ENCODE results near the gene AIFM1. TPM values are rescaled to one million over a fixed set of nuclear protein-coding genes. Genes with fewer than 3 reads are reported as not detected.

The AIFM1 gene
- total and polyA plus RNA-seq, 4 donors, result 33.1 to 79.0 (median 66.4) TPM

- H3K27ac ChIP-seq (ENCODE audit: low read depth in 1 of 2, low read length in 2 of 2), result no peak overlapping the region
- no peak for DNase-seq (ENCODE audit: low spot score)
- 60% methylated on average over 13 of the region's 13 CpGs for WGBS
Measured at GRCh38 chrX:130121505-130121800, 44.2 kb downstream of the AIFM1 start.

DNA sequence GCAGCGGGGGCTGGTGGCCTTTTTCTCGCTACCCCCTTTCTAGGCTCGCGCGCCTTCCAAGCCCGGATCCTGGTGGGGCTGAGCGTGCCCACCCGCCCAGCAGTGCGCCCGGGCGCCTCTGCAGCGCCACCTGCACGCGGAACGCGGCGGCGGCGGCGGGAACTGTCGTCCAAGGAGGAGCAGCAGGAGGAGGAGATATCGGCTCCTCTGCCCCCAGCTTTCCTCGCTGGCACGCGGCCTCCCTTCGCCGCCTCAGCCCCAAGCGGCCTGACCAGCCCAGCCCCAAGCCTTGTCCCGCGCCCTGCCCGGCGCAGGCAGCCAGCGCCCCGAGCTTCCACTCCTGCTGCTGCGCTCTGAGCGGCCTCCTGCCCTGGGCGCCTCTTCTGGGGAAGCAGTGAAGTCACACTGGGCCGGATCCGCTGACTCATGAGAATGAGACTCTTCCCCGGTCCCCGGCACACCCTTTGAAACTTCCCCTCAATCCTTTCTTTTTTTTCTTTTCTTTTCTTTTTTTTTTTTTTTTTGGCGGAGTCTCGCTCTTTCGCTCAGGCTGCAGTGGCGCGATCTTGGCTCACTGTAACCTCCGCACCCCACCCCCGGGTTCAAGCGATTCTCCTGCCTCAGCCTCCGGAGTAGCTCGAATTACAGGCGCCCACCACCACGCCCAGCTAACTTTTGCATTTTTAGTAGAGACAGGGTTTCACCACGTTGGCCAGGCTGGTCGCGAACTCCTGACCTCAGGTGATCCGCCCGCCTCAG lies 44.7 kb downstream of the AIFM1 start:
- no peaks in the 10 kb centered on the region for H3K9me3 ChIP-seq (ENCODE audit: control insufficient read depth in 4 of 4, low read length in 3 of 4)
- H3K4me1 ChIP-seq (ENCODE audit: control insufficient read depth in 4 of 4, insufficient read depth in 4 of 4, low read length in 3 of 4), result peaks cover 0 to 4% (median 0%) of the 10 kb centered on the region in 4 donors
- H3K27ac ChIP-seq (ENCODE audit: low read depth in 1 of 2, low read length in 2 of 2), result peak overlapping the region; percentile 25 to 42
- WGBS, result 5% methylated on average over 58 of the region's 58 CpGs
- H3K9ac ChIP-seq (ENCODE audit: low read depth in 1 of 2, low read length in 2 of 2), result no peak overlapping the region
- peak; percentile 67 for DNase-seq (ENCODE audit: low spot score)
- no peaks in the 10 kb centered on the region for H3K27me3 ChIP-seq (ENCODE audit: control insufficient read depth in 4 of 4, insufficient read depth in 4 of 4, low read length in 3 of 4)
- H3K36me3 ChIP-seq (ENCODE audit: control insufficient read depth in 4 of 4, insufficient read depth in 3 of 4, low read depth in 1 of 4, low read length in 3 of 4), result peaks cover 0 to 7% (median 0%) of the 10 kb centered on the region in 4 donors
- H3K4me3 ChIP-seq (ENCODE audit: low read depth in 1 of 3, low read length in 3 of 3), result peak overlapping the region in 1 of 3 donors; percentile 30
- no peak for TF ChIP-seq ZBTB33 (IDR thresholded peaks at IDR 0.05)
- peak; percentile 38 for TF ChIP-seq CTCF (IDR thresholded peaks at IDR 0.05; ENCODE audit: low read depth, low read length, missing input control)
- TF ChIP-seq HNF4G (IDR thresholded peaks at IDR 0.05), result no peak
- TF ChIP-seq FOXA2 (IDR thresholded peaks at IDR 0.05), result no peak
- peak; percentile 38 to 56 for TF ChIP-seq RAD21 (IDR thresholded peaks at IDR 0.05)

More at GRCh38 chrX:130121505-130121800, 44.2 kb downstream of the AIFM1 start:
- Histone ChIP-seq H3K36me3 (ENCODE audit: control insufficient read depth in 4 of 4, insufficient read depth in 3 of 4, low read depth in 1 of 4, low read length in 3 of 4) (peaks cover 0 to 8% (median 0%) of the 10 kb centered on the region in 4 donors), H3K4me3 (ENCODE audit: low read depth in 1 of 3, low read length in 3 of 3) (no peak overlapping the region), H3K9me3 (ENCODE audit: control insufficient read depth in 4 of 4, low read length in 3 of 4) (no peaks in the 10 kb centered on the region), H3K9ac (ENCODE audit: low read depth in 1 of 2, low read length in 2 of 2) (no peak overlapping the region), H3K4me1 (ENCODE audit: control insufficient read depth in 4 of 4, insufficient read depth in 4 of 4, low read length in 3 of 4) (peaks cover 0 to 4% (median 0%) of the 10 kb centered on the region in 4 donors), H3K27me3 (ENCODE audit: control insufficient read depth in 4 of 4, insufficient read depth in 4 of 4, low read length in 3 of 4) (no peaks in the 10 kb centered on the region)
- TF ChIP-seq YY1 (IDR thresholded peaks at IDR 0.05), result no peak
- no peak for TF ChIP-seq NR2F2 (IDR thresholded peaks at IDR 0.05)
- TF ChIP-seq EGR1 (IDR thresholded peaks at IDR 0.05; ENCODE audit: low read depth in 2 of 2), result no peak
- TF ChIP-seq FOXA1 (IDR thresholded peaks at IDR 0.05), result no peak
- no peak for TF ChIP-seq HNF4G (IDR thresholded peaks at IDR 0.05)
- TF ChIP-seq, protein P1, sequence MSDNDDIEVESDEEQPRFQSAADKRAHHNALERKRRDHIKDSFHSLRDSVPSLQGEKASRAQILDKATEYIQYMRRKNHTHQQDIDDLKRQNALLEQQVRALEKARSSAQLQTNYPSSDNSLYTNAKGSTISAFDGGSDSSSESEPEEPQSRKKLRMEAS (IDR thresholded peaks at IDR 0.05), result no peak
- TF ChIP-seq ZBTB33 (IDR thresholded peaks at IDR 0.05), result no peak
- TF ChIP-seq GABPA (IDR thresholded peaks at IDR 0.05 in 1 of 2, conservative IDR thresholded peaks at IDR 0.05 in 1 of 2), result no peak
- no peak for TF ChIP-seq RAD21 (IDR thresholded peaks at IDR 0.05)

All from liver (tissue), 9 donors.